WTC11 (cell line): ENCODE data around the gene IZUMO1. TPM values are rescaled to one million over a fixed set of nuclear protein-coding genes. Genes with fewer than 3 reads are reported as not detected.

Experiments
- ATAC-seq: fragments of 200-7000 bp; cut with Tn5 transposase; 2 replicates; pipeline ENCODE4 v1.10.0; 2021; ENCODE audit warnings: mild to moderate bottlenecking, moderate library complexity
- Bru-seq: library from RNA; stranded (reverse); fragments of 400-500 nt; gene quantifications from one replicate; lab custom pipeline; 2021; lab: Mats Ljungman, UMichigan
- CTCF ChIA-PET: fragments of 300-600 bp; sonication (Branson Sonifier 250); formaldehyde crosslinking; loops from one replicate; lab custom pipeline; 2021; ENCODE audit warnings: antibody characterized with exemption; lab: Charles Lee
- POLR2A ChIA-PET: fragments of 350-600 bp; sonication (Branson Sonifier 250); formaldehyde crosslinking; loops from one replicate; lab custom pipeline; 2021; ENCODE audit warnings: antibody characterized with exemption; lab: Charles Lee
- DNase-seq: peaks from one replicate; pipeline ENCODE4 v3.0.0; 2021; ENCODE audit warnings: low spot score
- H3K27ac Mint-ChIP-seq: 2 replicates; pipeline ENCODE4 v1.8.0; 2021; ENCODE audit warnings: mixed read lengths
- H3K27me3 Mint-ChIP-seq: 2 replicates; pipeline ENCODE4 v1.8.0; 2021; ENCODE audit warnings: low read depth, mild to moderate bottlenecking, moderate library complexity, mixed read lengths
- H3K36me3 Mint-ChIP-seq: 2 replicates; pipeline ENCODE4 v1.8.0; 2021; ENCODE audit warnings: mixed read lengths
- H3K4me1 Mint-ChIP-seq: 2 replicates; pipeline ENCODE4 v1.8.0; 2022; ENCODE audit warnings: mixed read lengths
- H3K4me3 Mint-ChIP-seq: 2 replicates; pipeline ENCODE4 v1.8.0; 2021; ENCODE audit warnings: mild to moderate bottlenecking, moderate library complexity, mixed read lengths
- H3K9me3 Mint-ChIP-seq: 2 replicates; pipeline ENCODE4 v1.8.0; 2021; ENCODE audit warnings: mixed read lengths
- CREM ChIP-seq: sonication (generic); formaldehyde crosslinking; IDR thresholded peaks from 2 replicates; pipeline ENCODE4 v1.8.1; 2022; ENCODE audit warnings: mild to moderate bottlenecking, missing genetic modification reagents, moderate library complexity
- EMX1 ChIP-seq: fragments of 250-450 bp; sonication (Bioruptor Pico); IDR thresholded peaks from 2 replicates; pipeline ENCODE4 v1.8.0; 2021; ENCODE audit warnings: mild to moderate bottlenecking
- GRHL2 ChIP-seq: fragments of 250-450 bp; sonication (Bioruptor Pico); IDR thresholded peaks from 2 replicates; pipeline ENCODE4 v1.8.0; 2022; ENCODE audit warnings: mild to moderate bottlenecking, moderate library complexity; ENCODE audit not compliant: insufficient replicate concordance, severe bottlenecking
- JAZF1 ChIP-seq: fragments of 250-450 bp; sonication (Bioruptor Pico); IDR thresholded peaks from 2 replicates; pipeline ENCODE4 v1.9.0; 2021; ENCODE audit warnings: moderate library complexity, mild to moderate bottlenecking, inconsistent platforms
- MXD4 ChIP-seq: fragments of 250-450 bp; sonication (Bioruptor Pico); IDR thresholded peaks from 2 replicates; pipeline ENCODE4 v1.8.0; 2021; ENCODE audit warnings: mild to moderate bottlenecking, moderate library complexity, borderline replicate concordance
- NFE2L1 ChIP-seq: sonication (generic); formaldehyde crosslinking; IDR thresholded peaks from 2 replicates; pipeline ENCODE4 v1.8.1; 2023; ENCODE audit warnings: missing genetic modification reagents
- NFYB ChIP-seq: sonication (generic); formaldehyde crosslinking; conservative IDR thresholded peaks from 2 replicates; pipeline ENCODE4 v1.8.0; 2022; ENCODE audit warnings: low read depth, missing genetic modification reagents
- NR1H2 ChIP-seq: sonication (generic); formaldehyde crosslinking; IDR thresholded peaks from 2 replicates; pipeline ENCODE4 v1.9.0; 2021; ENCODE audit warnings: mild to moderate bottlenecking, moderate library complexity, missing genetic modification reagents
- RELA ChIP-seq: sonication (generic); formaldehyde crosslinking; IDR thresholded peaks from 2 replicates; pipeline ENCODE4 v1.8.1; 2022; ENCODE audit warnings: missing genetic modification reagents, mild to moderate bottlenecking, borderline replicate concordance
- TEAD4 ChIP-seq: sonication (generic); formaldehyde crosslinking; IDR thresholded peaks from 2 replicates; pipeline ENCODE4 v1.8.0; 2022; ENCODE audit warnings: mild to moderate bottlenecking, missing genetic modification reagents
- ZNF138 ChIP-seq: sonication (generic); formaldehyde crosslinking; conservative IDR thresholded peaks from 2 replicates; pipeline ENCODE4 v1.8.1; 2022; ENCODE audit warnings: mild to moderate bottlenecking, moderate library complexity, missing genetic modification reagents
- ZNF416 ChIP-seq: fragments of 250-450 bp; sonication (Bioruptor Pico); IDR thresholded peaks from 2 replicates; pipeline ENCODE4 v1.9.0; 2021; ENCODE audit warnings: mild to moderate bottlenecking, inconsistent platforms
- long read RNA-seq, 3 experiments: library from RNA in 1 of 3; library from capped mRNA in 1 of 3; library from polyadenylated mRNA in 1 of 3; unstranded in 2 of 3; stranded (forward) in 1 of 3; transcript quantifications; one replicate each; pipeline ENCODE4 v2.0.0, GENCODE V29; 2021
- total RNA-seq: library from RNA; stranded (reverse); gene quantifications from 3 replicates; pipeline ENCODE4 v1.2.3, GENCODE V29; 2021
- TF ChIP-seq, protein P1 (sequence below): fragments of 250-450 bp; sonication (Bioruptor Pico); IDR thresholded peaks from 2 replicates; pipeline ENCODE4 v1.9.0; 2021; ENCODE audit warnings: mild to moderate bottlenecking
- TF ChIP-seq, protein P2 (sequence below): fragments of 250-450 bp; sonication (Bioruptor Pico); IDR thresholded peaks from 2 replicates; pipeline ENCODE4 v1.9.0; 2021; ENCODE audit warnings: mild to moderate bottlenecking
- TF ChIP-seq, protein P3 (sequence below): sonication (generic); formaldehyde crosslinking; IDR thresholded peaks from 2 replicates; pipeline ENCODE4 v1.8.0; 2022; ENCODE audit warnings: mild to moderate bottlenecking, missing genetic modification reagents
- TF ChIP-seq, protein P4 (sequence below): sonication (generic); formaldehyde crosslinking; IDR thresholded peaks from 2 replicates; pipeline ENCODE4 v1.8.1; 2023; ENCODE audit warnings: mild to moderate bottlenecking, missing genetic modification reagents, borderline replicate concordance

The IZUMO1 gene
- total RNA-seq (1.3 to 2.2 TPM (median 1.3 TPM) in 3 replicates), Bru-seq, nascent RNA (percentile 45 among the genes with signal in this experiment)
- long read RNA-seq, experiment 1 = 0 reads
- long read RNA-seq, experiment 2 = 0 reads
- long read RNA-seq, experiment 3 = 0 reads

DNA sequence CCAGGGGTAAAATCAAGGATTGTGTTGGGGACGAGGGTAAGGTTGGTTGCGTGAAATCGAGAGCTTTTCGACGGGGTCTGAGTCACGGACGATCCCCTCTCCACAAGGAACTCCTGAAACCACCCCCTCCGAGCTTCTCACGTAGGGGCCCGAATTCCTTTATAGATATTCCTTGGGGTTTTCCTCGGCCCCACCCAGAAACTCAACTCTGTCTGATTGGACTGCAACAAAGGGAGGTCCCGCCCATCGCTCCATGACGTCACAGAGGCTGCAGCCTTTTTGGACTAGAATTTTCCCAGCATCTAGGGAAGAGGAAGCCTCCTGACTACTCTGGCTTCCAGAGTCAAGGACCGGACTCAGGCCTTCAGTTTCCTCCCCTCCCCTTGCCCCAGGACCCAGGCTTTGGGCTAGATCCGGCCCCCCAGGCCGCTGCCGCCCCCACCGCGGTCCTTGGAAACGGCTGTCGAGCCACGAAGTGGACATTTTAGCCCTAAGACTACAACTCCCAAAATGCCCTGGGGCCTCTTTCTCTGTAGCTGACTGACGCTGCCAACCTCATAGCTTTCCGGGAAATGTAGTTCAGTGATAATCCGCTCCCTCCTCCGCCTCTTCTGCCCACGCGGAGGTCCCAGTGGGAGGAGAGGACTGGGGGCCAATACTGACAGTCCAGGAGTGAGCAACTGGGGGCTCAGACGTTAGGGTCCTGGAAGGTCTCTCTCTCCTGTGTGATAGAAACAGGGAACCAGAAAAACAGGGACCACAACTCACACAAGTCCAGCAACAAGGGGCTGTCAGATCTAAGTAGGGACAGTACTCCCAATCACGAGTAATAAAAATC is at the start of gene IZUMO1:
Gene IZUMO1 (minus strand): TSS at position 172 of the 838 bp plus-strand sequence. CDS start 1,050 bp downstream, outside the sequence.
- no peaks in the 10 kb centered on the region for H3K9me3 Mint-ChIP-seq
- peak; percentile 76 for ATAC-seq
- DNase-seq = peak; percentile 91
- H3K27me3 Mint-ChIP-seq = peaks cover 19% of the 10 kb centered on the region
- H3K4me1 Mint-ChIP-seq = peaks cover 27% of the 10 kb centered on the region
- TF ChIP-seq GRHL2 (CRISPR knock-in tag) (no peak), RELA (CRISPR knock-in tag) (no peak), CREM (peak; percentile 29; the same call in 1 of the 2 replicates), NFYB (CRISPR knock-in tag) (peak; percentile 80), NFE2L1 (no peak), EMX1 (CRISPR knock-in tag) (0 out of 2 replicates have a peak, but pooled peaks have one; percentile 21), ZNF416 (no peak)
- TF ChIP-seq, protein P1, sequence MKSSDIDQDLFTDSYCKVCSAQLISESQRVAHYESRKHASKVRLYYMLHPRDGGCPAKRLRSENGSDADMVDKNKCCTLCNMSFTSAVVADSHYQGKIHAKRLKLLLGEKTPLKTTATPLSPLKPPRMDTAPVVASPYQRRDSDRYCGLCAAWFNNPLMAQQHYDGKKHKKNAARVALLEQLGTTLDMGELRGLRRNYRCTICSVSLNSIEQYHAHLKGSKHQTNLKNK (CRISPR knock-in tag) = peak; percentile 55
- TF ChIP-seq, protein P2, sequence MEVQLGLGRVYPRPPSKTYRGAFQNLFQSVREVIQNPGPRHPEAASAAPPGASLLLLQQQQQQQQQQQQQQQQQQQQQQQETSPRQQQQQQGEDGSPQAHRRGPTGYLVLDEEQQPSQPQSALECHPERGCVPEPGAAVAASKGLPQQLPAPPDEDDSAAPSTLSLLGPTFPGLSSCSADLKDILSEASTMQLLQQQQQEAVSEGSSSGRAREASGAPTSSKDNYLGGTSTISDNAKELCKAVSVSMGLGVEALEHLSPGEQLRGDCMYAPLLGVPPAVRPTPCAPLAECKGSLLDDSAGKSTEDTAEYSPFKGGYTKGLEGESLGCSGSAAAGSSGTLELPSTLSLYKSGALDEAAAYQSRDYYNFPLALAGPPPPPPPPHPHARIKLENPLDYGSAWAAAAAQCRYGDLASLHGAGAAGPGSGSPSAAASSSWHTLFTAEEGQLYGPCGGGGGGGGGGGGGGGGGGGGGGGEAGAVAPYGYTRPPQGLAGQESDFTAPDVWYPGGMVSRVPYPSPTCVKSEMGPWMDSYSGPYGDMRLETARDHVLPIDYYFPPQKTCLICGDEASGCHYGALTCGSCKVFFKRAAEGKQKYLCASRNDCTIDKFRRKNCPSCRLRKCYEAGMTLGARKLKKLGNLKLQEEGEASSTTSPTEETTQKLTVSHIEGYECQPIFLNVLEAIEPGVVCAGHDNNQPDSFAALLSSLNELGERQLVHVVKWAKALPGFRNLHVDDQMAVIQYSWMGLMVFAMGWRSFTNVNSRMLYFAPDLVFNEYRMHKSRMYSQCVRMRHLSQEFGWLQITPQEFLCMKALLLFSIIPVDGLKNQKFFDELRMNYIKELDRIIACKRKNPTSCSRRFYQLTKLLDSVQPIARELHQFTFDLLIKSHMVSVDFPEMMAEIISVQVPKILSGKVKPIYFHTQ = 0 out of 2 replicates have a peak, but pooled peaks have one; percentile 10
- TF ChIP-seq, protein P3, sequence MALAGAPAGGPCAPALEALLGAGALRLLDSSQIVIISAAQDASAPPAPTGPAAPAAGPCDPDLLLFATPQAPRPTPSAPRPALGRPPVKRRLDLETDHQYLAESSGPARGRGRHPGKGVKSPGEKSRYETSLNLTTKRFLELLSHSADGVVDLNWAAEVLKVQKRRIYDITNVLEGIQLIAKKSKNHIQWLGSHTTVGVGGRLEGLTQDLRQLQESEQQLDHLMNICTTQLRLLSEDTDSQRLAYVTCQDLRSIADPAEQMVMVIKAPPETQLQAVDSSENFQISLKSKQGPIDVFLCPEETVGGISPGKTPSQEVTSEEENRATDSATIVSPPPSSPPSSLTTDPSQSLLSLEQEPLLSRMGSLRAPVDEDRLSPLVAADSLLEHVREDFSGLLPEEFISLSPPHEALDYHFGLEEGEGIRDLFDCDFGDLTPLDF (CRISPR knock-in tag) = no peak
- H3K4me3 Mint-ChIP-seq = peak within 1 kb of the TSS; percentile 71
- ChIA-PET CTCF (interaction anchor here (0.5 to 3.4 kb wide), 15 partner anchors 8 to 699 kb away, joined by 3 to 14 read pairs (median 4); partner anchors contain the start of genes CA11, FUT2, GYS1 and KDELR1), POLR2A (interaction anchor here (1.0 to 1.5 kb wide), 5 partner anchors 8 to 51 kb away, joined by 3 to 5 read pairs (median 4); partner anchors contain the start of gene FUT2)
- peaks cover 18% of the 10 kb centered on the region; the same call in 1 of the 2 replicates for H3K36me3 Mint-ChIP-seq
- H3K27ac Mint-ChIP-seq = peak within 1 kb of the TSS; percentile 97

DNA sequence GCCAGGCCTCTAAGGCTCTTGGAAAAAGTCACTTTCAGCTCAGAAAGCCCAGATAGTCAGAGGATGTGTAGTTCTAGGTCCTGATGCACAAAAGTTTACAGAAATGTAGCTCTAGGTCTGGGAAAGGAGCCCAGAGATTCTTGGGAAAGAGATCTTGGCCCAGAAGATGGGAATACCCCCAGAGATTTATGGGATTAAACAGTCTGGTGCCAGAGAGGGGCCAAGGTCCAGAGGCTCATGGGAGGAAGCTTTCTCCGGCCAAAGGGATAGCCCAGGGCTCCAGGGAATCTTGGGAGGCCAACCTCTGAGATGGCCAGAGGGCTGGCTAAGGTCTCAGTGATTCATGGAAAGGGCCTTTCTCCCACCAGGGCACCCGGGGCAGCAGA is 49.0 kb upstream of the IZUMO1 start:
- DNase-seq (no peak), ATAC-seq (no peak)
- CTCF ChIA-PET = interaction anchor here (0.5 to 6.7 kb wide), 54 partner anchors 8 to 403 kb away, joined by 3 to 132 read pairs (median 5); partner anchors contain the start of genes BCAT2, CA11, GYS1 and HSD17B14
- POLR2A ChIA-PET = interaction anchor here (0.6 to 1.6 kb wide), 8 partner anchors 11 to 899 kb away, joined by 3 to 11 read pairs (median 4); no protein-coding TSS in a partner anchor
- Mint-ChIP-seq H3K4me3 (peak overlapping the region; percentile 96), H3K27ac (peak overlapping the region; percentile 98; the same call in 1 of the 2 replicates), H3K4me1 (peaks cover 18% of the 10 kb centered on the region), H3K36me3 (no peaks in the 10 kb centered on the region), H3K9me3 (no peaks in the 10 kb centered on the region), H3K27me3 (no peaks in the 10 kb centered on the region; the same call in none of the 2 replicates)
- TF ChIP-seq, protein P4, sequence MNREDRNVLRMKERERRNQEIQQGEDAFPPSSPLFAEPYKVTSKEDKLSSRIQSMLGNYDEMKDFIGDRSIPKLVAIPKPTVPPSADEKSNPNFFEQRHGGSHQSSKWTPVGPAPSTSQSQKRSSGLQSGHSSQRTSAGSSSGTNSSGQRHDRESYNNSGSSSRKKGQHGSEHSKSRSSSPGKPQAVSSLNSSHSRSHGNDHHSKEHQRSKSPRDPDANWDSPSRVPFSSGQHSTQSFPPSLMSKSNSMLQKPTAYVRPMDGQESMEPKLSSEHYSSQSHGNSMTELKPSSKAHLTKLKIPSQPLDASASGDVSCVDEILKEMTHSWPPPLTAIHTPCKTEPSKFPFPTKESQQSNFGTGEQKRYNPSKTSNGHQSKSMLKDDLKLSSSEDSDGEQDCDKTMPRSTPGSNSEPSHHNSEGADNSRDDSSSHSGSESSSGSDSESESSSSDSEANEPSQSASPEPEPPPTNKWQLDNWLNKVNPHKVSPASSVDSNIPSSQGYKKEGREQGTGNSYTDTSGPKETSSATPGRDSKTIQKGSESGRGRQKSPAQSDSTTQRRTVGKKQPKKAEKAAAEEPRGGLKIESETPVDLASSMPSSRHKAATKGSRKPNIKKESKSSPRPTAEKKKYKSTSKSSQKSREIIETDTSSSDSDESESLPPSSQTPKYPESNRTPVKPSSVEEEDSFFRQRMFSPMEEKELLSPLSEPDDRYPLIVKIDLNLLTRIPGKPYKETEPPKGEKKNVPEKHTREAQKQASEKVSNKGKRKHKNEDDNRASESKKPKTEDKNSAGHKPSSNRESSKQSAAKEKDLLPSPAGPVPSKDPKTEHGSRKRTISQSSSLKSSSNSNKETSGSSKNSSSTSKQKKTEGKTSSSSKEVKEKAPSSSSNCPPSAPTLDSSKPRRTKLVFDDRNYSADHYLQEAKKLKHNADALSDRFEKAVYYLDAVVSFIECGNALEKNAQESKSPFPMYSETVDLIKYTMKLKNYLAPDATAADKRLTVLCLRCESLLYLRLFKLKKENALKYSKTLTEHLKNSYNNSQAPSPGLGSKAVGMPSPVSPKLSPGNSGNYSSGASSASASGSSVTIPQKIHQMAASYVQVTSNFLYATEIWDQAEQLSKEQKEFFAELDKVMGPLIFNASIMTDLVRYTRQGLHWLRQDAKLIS (CRISPR knock-in tag) = no peak
- no peak for TF ChIP-seq CREM
- no peak for TF ChIP-seq ZNF138 (CRISPR knock-in tag)
- TF ChIP-seq JAZF1 = no peak
- TF ChIP-seq TEAD4 (CRISPR knock-in tag) = no peak
- no peak for TF ChIP-seq NR1H2 (CRISPR knock-in tag)
- no peak for TF ChIP-seq RELA (CRISPR knock-in tag)
- no peak for TF ChIP-seq MXD4 (CRISPR knock-in tag)
